Spleen (tissue), 11 donors: ENCODE measurements around the gene PVALEF. TPM values are rescaled to one million over a fixed set of nuclear protein-coding genes. Genes with fewer than 3 reads are reported as not detected.

Source experiments
- DNase-seq: peaks from one replicate; pipeline ENCODE4 v3.0.0-alpha.2; 2020
- H3K27ac ChIP-seq, 8 donors: fragments of 200-600 bp; sonication (generic) in 7 of 8; 1 replicate in 4 of 8; 2 replicates in 4 of 8; pipeline versions ENCODE4 v1.5.0 to v1.8.0; 2016 to 2021; ENCODE audit warnings: inconsistent platforms in 4 of 8, mild to moderate bottlenecking in 4 of 8, moderate library complexity in 1 of 8
- H3K27me3 ChIP-seq, 7 donors: fragments of 200-600 bp; sonication (generic) in 6 of 7; replicated peaks in 1 of 7; 1 replicate in 4 of 7; 2 replicates in 3 of 7; pipeline versions ENCODE4 v1.5.0 to v1.8.0; 2016 to 2021; ENCODE audit warnings: inconsistent platforms in 3 of 7, mild to moderate bottlenecking in 1 of 7
- H3K36me3 ChIP-seq, 6 donors: fragments of 200-600 bp; sonication (generic) in 5 of 6; 1 replicate in 4 of 6; 2 replicates in 2 of 6; pipeline versions ENCODE4 v1.5.0 to v1.8.0; 2016 to 2021; ENCODE audit warnings: inconsistent platforms in 2 of 6
- H3K4me1 ChIP-seq, 6 donors: fragments of 200-600 bp; sonication (generic) in 5 of 6; 1 replicate in 3 of 6; 2 replicates in 3 of 6; pipeline versions ENCODE4 v1.5.0 to v1.8.0; 2016 to 2021; ENCODE audit warnings: inconsistent platforms in 3 of 6
- H3K4me3 ChIP-seq, 8 donors: fragments of 200-600 bp; sonication (generic) in 7 of 8; 1 replicate in 4 of 8; 2 replicates in 4 of 8; pipeline versions ENCODE4 v1.5.0 to v1.8.0; 2016 to 2021; ENCODE audit warnings: inconsistent platforms in 4 of 8, mild to moderate bottlenecking in 4 of 8, moderate library complexity in 2 of 8
- H3K9me3 ChIP-seq, 8 donors: fragments of 200-600 bp; sonication (generic) in 7 of 8; 1 replicate in 4 of 8; 2 replicates in 4 of 8; pipeline versions ENCODE4 v1.5.0 to v1.8.0; 2016 to 2021; ENCODE audit warnings: inconsistent platforms in 4 of 8
- CTCF ChIP-seq, 11 experiments: fragments of 200-600 bp in 7 of 11; fragments of 450-650 bp in 4 of 11; sonication (generic) in 4 of 11; IDR thresholded peaks in 8 of 11; conservative IDR thresholded peaks in 3 of 11; 1 replicate in 7 of 11; 2 replicates in 4 of 11; pipeline versions ENCODE4 v1.4.0 to v1.8.0; 2016 to 2021; ENCODE audit warnings: antibody characterized with exemption in 11 of 11, inconsistent platforms in 4 of 11, mild to moderate bottlenecking in 1 of 11
- POLR2A ChIP-seq, 3 donors: fragments of 450-650 bp; IDR thresholded peaks; one replicate each; pipeline ENCODE4 v1.5.1; 2017; ENCODE audit warnings: antibody characterized with exemption in 3 of 3, mild to moderate bottlenecking in 1 of 3
- POLR2AphosphoS5 ChIP-seq, 3 donors: sonication (generic); formaldehyde crosslinking; IDR thresholded peaks; one replicate each; pipeline ENCODE4 v1.5.1; 2017; ENCODE audit warnings: antibody characterized with exemption in 3 of 3
- WGBS, 5 donors: extraction: QIAGEN DNeasy Blood & Tissue Kit in 3 of 5; methylation state at CpG; one replicate each; pipeline versions ENCODE4 v1.1.5 to v1.1.7; 2013 to 2018; 5-methylcytosine and 5-hydroxymethylcytosine counted together
- intact Hi-C: fragments of 100-400 bp; cut with DNase I; formaldehyde crosslinking; loops from one replicate; pipeline ENCODE4 v1.15.0; 2023; ENCODE audit warnings: low total_unique reads
- polyA plus RNA-seq, 3 donors: library from polyadenylated mRNA; stranded (reverse); fragments of 200-250 nt; gene quantifications; one replicate each; pipeline ENCODE4 v1.2.1, GENCODE V29; 2013
- total RNA-seq, 7 donors: library from RNA; depleted of rRNA in 3 of 7; stranded (reverse); fragments of >200 nt in 3 of 7; fragmentation: NEBNext Ultra II Directional in 4 of 7; extraction: Animal tissue kit (Norgen Biotek cat#: 25700) in 4 of 7; gene quantifications; one replicate each; pipeline versions ENCODE4 v1.1.0 to v1.2.1, GENCODE V29; 2016 to 2021
- donor health status: healthy with polysubstance abuse.
- donor health status: DM: no; HTN: no; CAD: no; lungs with moderate emphysema.
- donor health status: DM: no; HTN: no; CAD: no.
- donor health status: Bipolar disorder and iron deficiency.
- donor health status: healthy.
- donor health status: DM: no; HTN: no; CAD: no.
- donor health status: DM: yes; HTN: yes; CAD: no.

Gene PVALEF
- total and polyA plus RNA-seq, 10 donors: not detected

- 85 to 96% (median 93%) methylated on average over 8 to 18 of the region's 18 CpGs for WGBS, 5 donors
- TF ChIP-seq POLR2AphosphoS5 (IDR thresholded peaks at IDR 0.05) (no peak), POLR2A (IDR thresholded peaks at IDR 0.05) (no peak), CTCF (IDR thresholded peaks at IDR 0.05 in 8 of 11, conservative IDR thresholded peaks at IDR 0.05 in 3 of 11) (no peak)
- Histone ChIP-seq H3K27ac (no peak overlapping the region), H3K4me1 (peaks cover 0 to 7% (median 3%) of the 10 kb centered on the region in 6 donors), H3K9me3 (no peaks in the 10 kb centered on the region), H3K36me3 (peaks cover 0 to 95% (median 8%) of the 10 kb centered on the region in 6 donors), H3K27me3 (peaks cover 0 to 4% (median 0%) of the 10 kb centered on the region in 7 donors), H3K4me3 (no peak overlapping the region)
- intact Hi-C loops: no loop called here
- DNase-seq: no peak
These were observed 40.9 kb upstream of the PVALEF start for GRCh38 chr17:81124377-81124776.

DNA sequence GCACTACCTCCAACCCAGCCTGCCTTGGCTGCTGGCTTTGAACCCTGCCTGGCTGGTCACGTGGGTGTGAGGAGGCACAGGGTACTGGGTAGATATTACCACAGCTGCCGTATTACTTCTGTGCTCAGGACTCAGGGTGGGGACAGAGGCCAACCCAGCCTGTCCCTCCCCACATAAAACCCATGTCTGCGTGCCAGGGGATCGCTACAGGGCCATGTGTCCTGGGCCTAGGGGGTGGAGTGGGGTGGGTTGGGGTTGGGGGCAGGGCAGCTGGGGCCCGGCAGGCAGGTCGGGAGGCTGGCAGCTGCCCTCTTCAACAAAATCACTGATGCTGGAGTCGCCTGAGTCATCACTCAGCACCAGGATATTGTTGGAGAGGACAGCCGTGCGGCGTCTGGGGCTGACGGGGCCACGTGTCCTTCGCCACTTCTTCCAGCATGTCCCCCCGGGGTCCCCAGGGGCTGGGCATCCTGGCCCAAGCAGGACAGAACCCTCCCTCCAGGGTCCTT is 39.7 kb upstream of the PVALEF start:
- no peak for DNase-seq
- TF ChIP-seq CTCF (IDR thresholded peaks at IDR 0.05 in 8 of 11, conservative IDR thresholded peaks at IDR 0.05 in 3 of 11): no peak
- TF ChIP-seq POLR2A (IDR thresholded peaks at IDR 0.05): no peak
- no peak for TF ChIP-seq POLR2AphosphoS5 (IDR thresholded peaks at IDR 0.05)
- Histone ChIP-seq H3K4me1 (no peaks in the 10 kb centered on the region), H3K27ac (no peak overlapping the region), H3K4me3 (no peak overlapping the region), H3K27me3 (peaks cover 0 to 4% (median 0%) of the 10 kb centered on the region in 7 donors), H3K36me3 (peaks cover 0 to 93% (median 7%) of the 10 kb centered on the region in 6 donors), H3K9me3 (no peaks in the 10 kb centered on the region)
- intact Hi-C loops: no loop called here
- WGBS, 5 donors: 82 to 91% (median 86%) methylated on average over 9 to 14 of the region's 14 CpGs

DNA sequence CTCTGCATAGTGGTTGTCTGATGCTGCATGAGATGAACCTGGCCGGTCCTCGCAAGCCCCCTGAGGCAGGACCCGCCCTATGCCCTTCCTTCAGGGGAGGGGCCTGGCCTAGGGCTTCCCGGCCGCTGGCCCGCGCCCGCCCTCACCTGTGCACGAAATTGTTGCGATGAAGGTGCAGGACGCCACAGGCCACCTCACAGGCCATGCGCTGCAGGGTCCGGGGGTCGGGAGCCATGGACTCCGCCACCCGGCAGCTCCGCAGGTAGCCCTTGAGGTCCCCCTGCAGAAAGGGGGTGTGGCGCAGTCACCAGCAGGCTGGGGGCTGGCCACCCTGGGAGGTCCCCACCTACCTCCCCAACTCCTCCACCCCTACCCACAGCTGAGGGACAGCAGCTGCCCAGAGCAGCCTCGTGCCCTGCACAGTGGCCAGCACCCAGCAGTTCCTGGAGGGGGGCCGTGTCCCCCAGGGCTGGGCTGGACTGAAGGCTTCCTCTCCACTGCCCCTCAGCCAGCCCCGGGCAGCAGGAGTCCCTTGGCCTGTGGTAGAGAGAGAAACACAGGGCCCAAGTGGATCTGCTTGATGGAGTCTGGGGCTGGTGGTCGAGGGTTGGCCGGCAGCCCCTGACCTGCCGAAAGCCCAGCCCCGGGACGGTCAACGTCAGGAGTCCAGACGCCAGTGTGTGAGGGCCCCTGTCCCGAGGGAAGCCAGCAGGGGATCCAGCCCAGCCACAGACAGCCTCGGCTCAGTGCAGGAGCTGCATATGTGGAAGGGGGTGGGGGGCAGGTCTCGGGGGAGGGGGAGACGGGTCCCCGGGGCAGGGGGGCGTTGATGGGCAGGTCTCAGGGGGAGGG is 38.8 kb upstream of the PVALEF start:
- H3K27me3 ChIP-seq: peaks cover 0 to 4% (median 0%) of the 10 kb centered on the region in 7 donors

More for the DNA sequence above, 38.8 kb upstream of the PVALEF start:
- Histone ChIP-seq H3K27ac (no peak overlapping the region), H3K36me3 (peaks cover 0 to 90% (median 4%) of the 10 kb centered on the region in 6 donors), H3K4me1 (no peaks in the 10 kb centered on the region), H3K9me3 (no peaks in the 10 kb centered on the region), H3K4me3 (no peak overlapping the region)
- no peak for TF ChIP-seq POLR2AphosphoS5 (IDR thresholded peaks at IDR 0.05)
- no peak for TF ChIP-seq CTCF (IDR thresholded peaks at IDR 0.05 in 8 of 11, conservative IDR thresholded peaks at IDR 0.05 in 3 of 11)
- TF ChIP-seq POLR2A (IDR thresholded peaks at IDR 0.05): no peak
- intact Hi-C loops: no loop called here
- 79 to 97% (median 88%) methylated on average over 14 to 34 of the region's 34 CpGs for WGBS, 5 donors
- no peak for DNase-seq
